CD4-positive, alpha-beta T cell treated with Interleukin-21 for 1 hour (primary cell): Measurements from ENCODE around the gene RNF14.
"Not testable (repeated sequence)": the region's sequence is repeated elsewhere in the genome, so short reads cannot be mapped to it uniquely, and the experiment has no call there.

Experiments used
- DNase-seq: peaks from one replicate; pipeline ENCODE4 v3.0.0-alpha.2; 2020

The RNF14 gene

DNA sequence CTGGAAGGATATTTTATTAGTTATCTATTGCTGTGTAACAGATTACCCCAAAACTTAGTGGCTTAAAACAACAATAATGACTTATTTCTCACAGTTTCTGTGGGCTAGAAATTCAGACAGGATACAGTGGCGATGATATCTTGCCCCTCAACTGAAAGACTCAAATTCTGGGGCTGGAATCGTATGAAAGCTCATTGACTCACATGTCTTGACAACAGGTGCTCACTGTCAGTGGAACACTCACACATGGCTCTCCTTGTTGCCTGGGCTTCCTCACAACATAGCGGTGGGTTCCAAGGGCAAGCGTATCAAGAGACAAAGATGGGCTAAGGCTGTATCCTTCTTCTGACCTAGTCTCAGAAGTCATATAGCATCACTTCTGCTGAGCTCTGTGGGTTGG lies 47.7 kb downstream of the RNF14 start:
- DNase-seq, result peak; percentile 30

GRCh38 chr5:142017832-142018427 lies 49.0 kb downstream of the RNF14 start:
- DNase-seq, result peak; percentile 20

DNA sequence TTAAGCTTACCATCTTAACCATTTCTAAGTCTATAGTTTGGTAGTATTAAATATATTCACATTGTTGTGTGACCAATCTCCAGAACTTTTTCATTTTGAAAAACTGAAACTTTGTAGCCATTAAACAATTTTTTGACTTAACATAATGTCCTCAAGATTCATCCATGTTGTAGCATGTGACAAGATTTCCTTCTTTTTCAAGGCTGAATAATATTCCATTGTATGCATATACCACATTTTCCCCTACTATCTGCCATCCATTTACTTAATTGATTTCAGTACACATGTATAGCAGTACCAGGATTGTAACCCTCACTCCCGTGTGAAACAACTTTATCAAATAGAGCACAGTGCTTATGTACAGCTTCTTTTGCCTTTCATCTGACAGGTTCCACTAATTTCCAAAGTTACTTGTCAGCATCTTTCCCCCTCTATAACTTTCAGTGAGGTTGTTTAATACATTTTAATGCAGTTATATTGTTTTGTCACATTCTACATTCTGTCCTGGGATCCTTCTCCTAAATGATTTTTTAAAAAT lies 51.3 kb downstream of the RNF14 start:
- no peak for DNase-seq

GRCh38 chr5:142023836-142024235 lies 54.9 kb downstream of the RNF14 start:
- DNase-seq, result no peak

- DNase-seq, result peak; percentile 83
These were observed 55.9 kb downstream of the RNF14 start for GRCh38 chr5:142024771-142025304.

DNA sequence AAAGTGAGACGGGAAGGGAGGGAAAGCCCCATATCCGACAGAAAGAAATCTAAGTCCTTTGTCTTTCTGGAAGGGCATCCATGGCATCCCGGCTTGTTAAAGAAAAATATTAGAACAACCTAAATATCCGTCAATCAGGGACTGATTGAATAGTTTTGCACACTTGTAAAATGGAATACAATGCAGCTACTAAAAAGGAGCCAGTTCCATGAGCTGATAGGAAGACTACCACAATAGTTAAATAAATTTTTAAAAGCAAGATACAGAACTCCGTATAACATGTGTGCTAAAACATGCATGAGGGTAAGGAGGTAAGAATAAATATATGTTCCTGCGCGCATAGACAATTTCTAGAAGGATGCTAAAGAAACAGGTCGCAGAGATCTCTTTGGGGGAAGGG lies 56.7 kb downstream of the RNF14 start:
- no peak for DNase-seq

DNA sequence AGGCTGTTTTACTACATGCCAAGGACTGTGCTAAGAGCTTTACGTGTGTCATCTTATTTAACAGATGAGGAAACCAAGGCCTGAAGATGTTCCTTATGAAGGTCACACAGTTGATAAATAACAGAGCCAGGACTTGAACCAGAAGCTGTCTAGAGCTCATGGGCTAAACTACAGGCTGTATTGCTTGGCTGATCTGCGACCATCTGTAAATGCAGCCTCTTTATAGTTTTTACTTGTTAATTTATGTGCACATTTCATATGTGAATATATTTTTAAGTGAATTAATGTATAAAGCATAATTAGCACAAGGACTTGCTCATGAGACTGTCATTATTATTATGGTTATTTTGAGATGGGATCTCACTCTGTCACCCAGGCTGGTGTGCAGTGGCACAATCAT lies 63.2 kb downstream of the RNF14 start:
- no peak for DNase-seq

DNA sequence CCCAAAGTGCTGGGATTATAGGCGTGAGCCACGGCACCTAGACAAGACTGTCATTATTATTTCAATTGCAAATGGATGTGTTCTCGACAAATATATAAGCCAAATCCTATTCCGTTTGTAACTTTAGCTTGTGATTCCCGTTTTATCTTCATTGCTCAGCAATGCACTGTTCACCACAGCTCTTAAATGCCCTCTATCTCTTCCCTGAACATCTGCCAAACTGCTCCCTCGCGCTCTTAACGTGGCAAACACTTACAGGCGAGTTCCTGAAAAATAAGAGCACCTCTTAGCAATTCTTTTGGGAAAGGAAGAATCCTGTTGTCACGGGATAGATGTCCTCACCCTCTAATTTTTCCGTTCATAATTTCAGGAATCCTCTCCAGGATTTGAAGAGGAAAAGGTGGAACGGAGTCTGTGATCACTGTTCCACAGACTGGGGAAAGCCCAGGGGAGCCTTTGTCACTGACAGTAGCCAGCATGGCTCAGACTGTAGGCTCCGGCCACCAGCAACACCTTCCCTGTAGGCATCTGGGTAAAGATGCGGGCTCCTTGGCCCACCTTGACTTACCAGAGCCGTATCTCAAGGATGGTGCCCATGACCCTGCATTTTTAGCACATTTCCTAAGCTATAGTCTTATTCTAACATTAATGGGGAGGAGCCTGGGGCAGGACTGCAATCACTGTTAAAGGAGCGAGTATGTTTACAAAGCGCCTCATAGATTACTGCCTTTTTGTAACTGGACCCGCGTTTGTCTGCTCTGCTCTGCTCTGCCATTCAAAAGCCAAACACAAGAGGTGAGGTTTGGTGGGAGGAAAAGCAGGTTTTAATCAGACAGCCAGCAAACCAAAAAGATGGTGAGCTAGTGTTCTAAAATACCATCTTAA lies 64.1 kb downstream of the RNF14 start:
- DNase-seq, result no peak

DNA sequence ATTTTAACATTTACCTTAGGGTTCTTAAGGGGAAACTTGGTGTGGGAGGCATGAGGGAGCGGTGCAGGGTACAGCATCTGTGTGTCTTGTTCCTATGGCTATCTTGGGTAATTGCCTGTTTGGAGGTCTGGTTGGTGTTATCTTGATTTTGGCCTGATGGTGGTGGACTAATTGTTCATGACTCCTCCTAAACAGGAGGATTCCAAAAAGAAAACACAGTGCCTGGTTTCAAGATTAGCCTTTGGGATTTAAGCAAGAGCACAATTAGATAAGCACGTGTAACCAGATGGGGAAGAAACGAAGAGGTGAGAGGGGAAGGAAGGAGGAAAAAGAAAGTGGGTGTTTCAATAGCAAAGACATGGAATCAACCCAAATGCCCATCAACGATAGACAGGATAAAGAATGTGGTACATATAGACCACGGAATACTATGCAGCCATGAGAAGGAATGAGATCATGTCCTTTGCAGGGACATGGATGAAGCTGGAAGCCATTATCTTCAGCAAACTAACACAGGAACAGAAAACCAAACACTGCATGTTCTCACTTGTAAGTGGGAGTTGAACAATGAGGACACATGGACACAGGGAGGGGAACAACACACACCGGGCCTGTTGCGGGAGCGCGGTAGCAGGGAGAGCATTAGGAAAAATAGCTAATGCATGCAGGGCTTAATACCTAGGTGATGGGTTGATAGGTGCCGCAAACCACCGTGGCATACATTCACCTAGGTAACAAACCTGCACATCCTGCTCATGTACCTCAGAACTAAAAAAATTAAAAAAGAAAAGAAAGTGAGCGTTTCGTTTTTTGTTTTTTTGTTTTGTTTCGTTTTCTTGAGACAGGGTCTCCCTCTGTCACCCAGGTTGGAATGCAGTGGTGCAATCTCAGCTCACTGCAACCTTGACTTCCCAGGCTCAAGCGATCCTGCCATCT lies 65.0 kb downstream of the RNF14 start:
- not testable (repeated sequence) for DNase-seq

DNA sequence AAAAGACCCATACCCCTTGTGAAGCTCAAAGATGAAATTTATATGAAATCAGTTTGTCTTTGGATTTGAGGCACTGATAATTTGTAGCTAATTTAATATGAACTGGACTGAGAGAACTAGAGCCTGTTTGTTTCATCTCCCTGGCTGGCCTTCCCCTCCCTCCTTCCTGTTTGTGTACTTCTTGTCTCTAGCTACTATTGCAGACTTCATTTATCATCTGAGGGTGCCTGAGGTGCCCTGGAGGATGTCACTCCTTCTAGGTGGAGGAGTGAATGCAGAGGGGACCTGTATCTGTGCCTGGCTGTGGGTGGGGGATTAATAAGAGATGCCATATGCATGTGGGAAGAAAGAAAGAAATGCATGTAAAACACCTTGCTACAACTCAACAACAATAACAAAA lies 66.1 kb downstream of the RNF14 start:
- DNase-seq, result no peak

GRCh38 chr5:142036918-142037317 lies 68.0 kb downstream of the RNF14 start:
- no peak for DNase-seq

DNA sequence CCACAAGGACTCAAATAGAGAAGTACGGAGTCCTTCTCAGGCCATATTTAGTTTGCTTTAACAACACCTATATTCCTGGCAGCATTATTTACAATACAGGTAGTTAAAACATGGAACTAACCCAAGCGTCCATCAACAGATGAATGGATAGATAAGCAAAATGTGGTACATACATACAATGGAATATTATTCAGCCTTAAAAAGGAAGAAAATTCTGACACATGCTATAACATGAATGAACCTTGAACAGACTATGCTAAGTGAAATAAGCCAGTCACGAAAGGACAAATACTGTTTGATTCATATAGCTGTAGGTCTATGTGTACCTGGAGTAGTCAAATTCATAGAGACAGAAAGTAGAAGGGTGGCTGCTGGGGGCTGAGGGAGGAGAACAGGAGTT lies 68.7 kb downstream of the RNF14 start:
- DNase-seq, result not testable (repeated sequence)

DNA sequence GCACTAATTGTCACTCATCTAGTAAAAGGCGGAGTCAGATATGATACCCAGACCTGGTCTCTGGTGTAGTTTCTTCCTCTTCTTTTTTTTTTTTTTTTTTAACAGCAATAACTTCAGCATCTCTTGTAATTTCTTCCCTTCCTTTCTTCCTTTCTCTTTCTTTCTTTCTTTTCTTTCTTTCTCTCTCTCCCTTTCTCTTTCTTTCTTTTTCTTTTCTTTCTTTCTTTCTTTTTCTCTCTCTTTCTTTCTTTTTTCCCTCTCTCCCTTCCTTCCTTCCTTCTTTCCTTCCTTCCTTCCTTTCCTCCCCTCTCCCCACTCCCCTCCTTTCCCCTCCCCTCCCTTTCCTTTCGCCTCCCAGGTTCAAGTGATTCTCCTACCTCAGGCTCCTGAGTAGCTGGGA lies 69.8 kb downstream of the RNF14 start:
- DNase-seq, result no peak
